Neuronal stem cell (in vitro differentiated cells): ENCODE measurements around the gene ACAA2.
A peak's percentile ranks its signal among the peaks of the same experiment; 100 is the strongest.

Source experiments
- DNase-seq: peaks from one replicate; pipeline ENCODE4 v3.0.0-alpha.2; 2013; ENCODE audit warnings: low spot score
- H2AFZ ChIP-seq: one replicate; pipeline ENCODE4 v1.6.1; 2013; ENCODE audit warnings: mild to moderate bottlenecking, low read length, inconsistent platforms
- H2AK5ac ChIP-seq: 2 replicates; pipeline ENCODE4 v1.6.1; 2013; ENCODE audit warnings: low read depth, mild to moderate bottlenecking, inconsistent platforms, low read length, moderate library complexity, mixed read lengths
- H2BK120ac ChIP-seq: 2 replicates; pipeline ENCODE4 v1.6.1; 2013; ENCODE audit warnings: low read depth, mild to moderate bottlenecking, inconsistent platforms, low read length, moderate library complexity, mixed read lengths
- H2BK12ac ChIP-seq: one replicate; pipeline ENCODE4 v1.6.1; 2013; ENCODE audit warnings: low read length, inconsistent platforms
- H2BK15ac ChIP-seq: 2 replicates; pipeline ENCODE4 v1.6.1; 2013; ENCODE audit warnings: mild to moderate bottlenecking, low read length, inconsistent platforms, mixed read lengths
- H2BK5ac ChIP-seq: one replicate; pipeline ENCODE4 v1.6.1; 2013; ENCODE audit warnings: inconsistent platforms, mild to moderate bottlenecking, low read length, moderate library complexity
- H3K14ac ChIP-seq: one replicate; pipeline ENCODE4 v1.6.1; 2013; ENCODE audit warnings: low read length, inconsistent platforms
- H3K18ac ChIP-seq: 2 replicates; pipeline ENCODE4 v1.6.1; 2013; ENCODE audit warnings: low read length, inconsistent platforms
- H3K23ac ChIP-seq: 2 replicates; pipeline ENCODE4 v1.6.1; 2013; ENCODE audit warnings: low read depth, mild to moderate bottlenecking, mixed read lengths, low read length, inconsistent platforms; ENCODE audit not compliant: poor library complexity
- H3K27ac ChIP-seq: replicated peaks from 3 replicates; pipeline ENCODE4 v1.5.1; 2013; ENCODE audit warnings: low read length, inconsistent platforms
- H3K27me3 ChIP-seq, 3 experiments: 2 replicates each; pipeline ENCODE4 v1.6.1; 2013; ENCODE audit warnings: low read length in 3 of 3, mild to moderate bottlenecking in 2 of 3, inconsistent platforms in 1 of 3, low read depth in 1 of 3, mixed read lengths in 1 of 3, moderate library complexity in 1 of 3; ENCODE audit not compliant: control insufficient read depth in 3 of 3, insufficient read depth in 3 of 3
- H3K36me3 ChIP-seq, 2 donors: replicated peaks in 1 of 2; 2 replicates each; pipeline ENCODE4 v1.6.1; 2013; ENCODE audit warnings: low read length in 2 of 2; ENCODE audit not compliant: control insufficient read depth in 2 of 2, insufficient read depth in 2 of 2
- H3K4ac ChIP-seq: 2 replicates; pipeline ENCODE4 v1.6.1; 2013; ENCODE audit warnings: inconsistent platforms, mild to moderate bottlenecking, low read length, moderate library complexity
- H3K4me1 ChIP-seq, 2 donors: 1 replicate in 1 of 2; 2 replicates in 1 of 2; pipeline ENCODE4 v1.6.1; 2013; ENCODE audit warnings: low read length in 2 of 2, low read depth in 1 of 2; ENCODE audit not compliant: control insufficient read depth in 2 of 2, insufficient read depth in 1 of 2
- H3K4me2 ChIP-seq: one replicate; pipeline ENCODE4 v1.6.1; 2013; ENCODE audit warnings: mild to moderate bottlenecking, low read length, inconsistent platforms; ENCODE audit not compliant: insufficient read depth, poor library complexity, severe bottlenecking
- H3K4me3 ChIP-seq, 2 donors: 2 replicates each; pipeline ENCODE4 v1.5.1; 2013; ENCODE audit warnings: low read length in 2 of 2, mild to moderate bottlenecking in 2 of 2, inconsistent platforms in 1 of 2, moderate library complexity in 1 of 2
- H3K79me1 ChIP-seq: one replicate; pipeline ENCODE4 v1.6.1; 2013; ENCODE audit warnings: low read depth, mild to moderate bottlenecking, inconsistent platforms, low read length, moderate library complexity
- H3K9ac ChIP-seq: one replicate; pipeline ENCODE4 v1.6.1; 2013; ENCODE audit warnings: mild to moderate bottlenecking, low read depth, low read length, inconsistent platforms; ENCODE audit not compliant: poor library complexity
- H3K9me3 ChIP-seq, 2 donors: replicated peaks in 1 of 2; 2 replicates each; pipeline versions ENCODE3 to v1.6.1; 2013; ENCODE audit warnings: low read length in 2 of 2, mild to moderate bottlenecking in 2 of 2, inconsistent platforms in 1 of 2, low read depth in 1 of 2, mixed read lengths in 1 of 2, moderate library complexity in 1 of 2; ENCODE audit not compliant: control insufficient read depth in 2 of 2, insufficient read depth in 1 of 2
- H4K8ac ChIP-seq: one replicate; pipeline ENCODE4 v1.6.1; 2013; ENCODE audit warnings: low read depth, mild to moderate bottlenecking, inconsistent platforms, low read length, moderate library complexity
- H4K91ac ChIP-seq: one replicate; pipeline ENCODE4 v1.6.1; 2013; ENCODE audit warnings: low read length, low read depth, mild to moderate bottlenecking, inconsistent platforms; ENCODE audit not compliant: poor library complexity
- WGBS, 2 donors: extraction: QIAGEN DNeasy Blood & Tissue Kit; methylation state at CpG; one replicate each; pipeline ENCODE4 v1.1.7; 2013; ENCODE audit warnings: missing lambda C conversion rate in 2 of 2, mixed read lengths in 1 of 2; ENCODE audit not compliant: insufficient read length in 2 of 2, insufficient replicate concordance in 1 of 2; ENCODE audit errors: extremely low coverage in 2 of 2; 5-methylcytosine and 5-hydroxymethylcytosine counted together

ACAA2 gene

GRCh38 chr18:49851624-49852023 is 38.3 kb upstream of the ACAA2 start:
- H3K4me2 ChIP-seq = no peak overlapping the region
- H3K4me1 ChIP-seq = peaks cover 3 to 14% of the 10 kb centered on the region in 2 donors
- no peak overlapping the region for H4K8ac ChIP-seq
- no peak overlapping the region for H3K23ac ChIP-seq
- H4K91ac ChIP-seq = no peak overlapping the region
- H2BK120ac ChIP-seq = no peak overlapping the region
- peak overlapping the region; percentile 13 for H2AK5ac ChIP-seq
- no peak overlapping the region for H3K14ac ChIP-seq
- H3K27ac ChIP-seq = no peak overlapping the region
- no peaks in the 10 kb centered on the region for H3K79me1 ChIP-seq
- H3K18ac ChIP-seq = peak overlapping the region; percentile 20
- H2BK15ac ChIP-seq = no peak overlapping the region
- H2AFZ ChIP-seq = no peak overlapping the region
- H2BK12ac ChIP-seq = no peak overlapping the region
- WGBS, 2 donors = no CpG with 5 or more reads among the region's 4 CpGs
- no peak overlapping the region for H3K4me3 ChIP-seq
- no peak overlapping the region for H2BK5ac ChIP-seq
- H3K4ac ChIP-seq = no peak overlapping the region
- H3K27me3 ChIP-seq = peaks cover 0 to 44% (median 0%) of the 10 kb centered on the region in 3 experiments
- DNase-seq = no peak
- no peak overlapping the region for H3K9ac ChIP-seq
- H3K9me3 ChIP-seq = no peaks in the 10 kb centered on the region
- H3K36me3 ChIP-seq = no peaks in the 10 kb centered on the region

DNA sequence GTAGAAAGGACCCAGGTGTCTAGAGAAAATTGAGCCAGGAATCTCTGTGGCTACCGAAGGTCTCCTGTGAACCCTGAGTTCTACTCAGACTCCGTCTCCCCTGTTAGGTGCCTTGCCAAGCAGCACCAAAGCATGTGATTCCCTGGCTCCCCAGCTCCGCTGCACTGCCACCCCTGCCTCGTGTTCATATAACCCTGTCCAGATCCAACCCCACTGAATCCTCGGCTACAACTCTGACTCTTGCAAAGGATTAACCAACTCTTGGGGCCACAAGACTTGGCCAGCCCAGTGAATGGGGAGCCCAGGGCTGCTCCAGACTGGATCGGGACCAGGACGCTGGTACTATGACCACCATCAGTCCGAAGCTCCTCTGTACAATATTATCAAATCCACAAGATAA is 37.3 kb upstream of the ACAA2 start:
- H2BK12ac ChIP-seq = no peak overlapping the region
- H4K8ac ChIP-seq = no peak overlapping the region
- no CpG with 5 or more reads among the region's 8 CpGs for whole genome bisulfite sequencing, 2 donors
- H2BK5ac ChIP-seq = no peak overlapping the region
- no peak overlapping the region for H2BK120ac ChIP-seq
- H3K36me3 ChIP-seq = no peaks in the 10 kb centered on the region
- H2AK5ac ChIP-seq = no peak overlapping the region
- no peak overlapping the region for H3K4me2 ChIP-seq
- no peak overlapping the region for H3K27ac ChIP-seq
- DNase-seq = no peak
- H3K14ac ChIP-seq = no peak overlapping the region
- H3K18ac ChIP-seq = no peak overlapping the region
- H3K23ac ChIP-seq = no peak overlapping the region
- H3K27me3 ChIP-seq = peaks cover 0 to 39% (median 0%) of the 10 kb centered on the region in 3 experiments
- H2BK15ac ChIP-seq = no peak overlapping the region
- H3K4me1 ChIP-seq = peaks cover 3 to 24% of the 10 kb centered on the region in 2 donors
- H3K79me1 ChIP-seq = no peaks in the 10 kb centered on the region
- H3K4ac ChIP-seq = no peak overlapping the region
- H3K9me3 ChIP-seq = no peaks in the 10 kb centered on the region
- H4K91ac ChIP-seq = no peak overlapping the region
- H2AFZ ChIP-seq = no peak overlapping the region
- no peak overlapping the region for H3K9ac ChIP-seq
- no peak overlapping the region for H3K4me3 ChIP-seq

GRCh38 chr18:49849331-49850217 is 36.2 kb upstream of the ACAA2 start:
- DNase-seq = peak; percentile 17
- H3K27me3 ChIP-seq = peaks cover 0 to 37% (median 0%) of the 10 kb centered on the region in 3 experiments
- H2BK5ac ChIP-seq = no peak overlapping the region
- H3K79me1 ChIP-seq = no peaks in the 10 kb centered on the region
- H3K9ac ChIP-seq = no peak overlapping the region
- no peak overlapping the region for H2AFZ ChIP-seq
- no peak overlapping the region for H3K4me2 ChIP-seq
- no peak overlapping the region for H3K4ac ChIP-seq
- no peaks in the 10 kb centered on the region for H3K9me3 ChIP-seq
- whole genome bisulfite sequencing, 2 donors = no CpG with 5 or more reads among the region's 14 CpGs
- H3K18ac ChIP-seq = peak overlapping the region; percentile 62
- H3K4me1 ChIP-seq = peaks cover 3 to 28% of the 10 kb centered on the region in 2 donors
- H4K8ac ChIP-seq = no peak overlapping the region
- no peak overlapping the region for H2BK120ac ChIP-seq
- H3K36me3 ChIP-seq = no peaks in the 10 kb centered on the region
- H3K4me3 ChIP-seq = no peak overlapping the region
- peak overlapping the region; percentile 2 for H3K14ac ChIP-seq
- no peak overlapping the region for H2BK15ac ChIP-seq
- no peak overlapping the region for H4K91ac ChIP-seq
- no peak overlapping the region for H2BK12ac ChIP-seq
- H2AK5ac ChIP-seq = no peak overlapping the region
- H3K23ac ChIP-seq = no peak overlapping the region
- no peak overlapping the region for H3K27ac ChIP-seq

GRCh38 chr18:49848115-49848514 is 34.8 kb upstream of the ACAA2 start:
- no CpG with 5 or more reads among the region's 4 CpGs for WGBS, 2 donors

More at GRCh38 chr18:49848115-49848514, 34.8 kb upstream of the ACAA2 start:
- no peaks in the 10 kb centered on the region for H3K79me1 ChIP-seq
- H2BK5ac ChIP-seq = no peak overlapping the region
- no peak overlapping the region for H3K4me3 ChIP-seq
- H3K14ac ChIP-seq = no peak overlapping the region
- no peak overlapping the region for H2BK12ac ChIP-seq
- peak overlapping the region; percentile 9 for H2AK5ac ChIP-seq
- no peak overlapping the region for H3K9ac ChIP-seq
- H3K4me2 ChIP-seq = no peak overlapping the region
- no peak overlapping the region for H2BK15ac ChIP-seq
- no peak overlapping the region for H3K27ac ChIP-seq
- no peak overlapping the region for H3K4ac ChIP-seq
- no peak overlapping the region for H4K91ac ChIP-seq
- H3K23ac ChIP-seq = peak overlapping the region; percentile 0
- no peak for DNase-seq
- no peak overlapping the region for H2AFZ ChIP-seq
- H3K18ac ChIP-seq = peak overlapping the region; percentile 4
- H3K9me3 ChIP-seq = no peaks in the 10 kb centered on the region
- no peak overlapping the region for H2BK120ac ChIP-seq
- H3K4me1 ChIP-seq = peaks cover 3 to 28% of the 10 kb centered on the region in 2 donors
- no peak overlapping the region for H4K8ac ChIP-seq
- H3K36me3 ChIP-seq = no peaks in the 10 kb centered on the region
- peaks cover 0 to 30% (median 0%) of the 10 kb centered on the region in 3 experiments for H3K27me3 ChIP-seq
